Ovary (tissue), 9 donors: ENCODE measurements around the gene DDX18. TPM values are rescaled to one million over a fixed set of nuclear protein-coding genes. Genes with fewer than 3 reads are reported as not detected.
"Not testable (repeated sequence)": the region's sequence is repeated elsewhere in the genome, so short reads cannot be mapped to it uniquely, and the experiment has no call there.

Experiments used
- DNase-seq, 5 donors: peaks; one replicate each; pipeline ENCODE4 v3.0.0-alpha.2; 2019 to 2020
- H3K27ac ChIP-seq, 2 donors: fragments of 200-600 bp; one replicate each; pipeline versions ENCODE4 v1.5.1 to v1.8.0; 2019 to 2022
- H3K27me3 ChIP-seq: fragments of 200-600 bp; one replicate; pipeline ENCODE4 v1.8.0; 2022
- H3K36me3 ChIP-seq: fragments of 200-600 bp; sonication (generic); one replicate; pipeline ENCODE4 v1.5.1; 2019
- H3K4me1 ChIP-seq: one replicate; pipeline ENCODE4 v1.8.1; 2013; ENCODE audit warnings: mild to moderate bottlenecking, moderate library complexity; ENCODE audit not compliant: insufficient read depth
- H3K4me3 ChIP-seq: fragments of 200-600 bp; sonication (generic); one replicate; pipeline ENCODE4 v1.5.1; 2017
- H3K9me3 ChIP-seq, 2 donors: fragments of 200-600 bp in 1 of 2; sonication (generic) in 1 of 2; one replicate each; pipeline versions ENCODE4 v1.5.1 to v1.8.1; 2013 to 2019; ENCODE audit warnings: mild to moderate bottlenecking in 1 of 2, moderate library complexity in 1 of 2
- CTCF ChIP-seq, 3 donors: fragments of 450-650 bp in 2 of 3; fragments of 200-600 bp in 1 of 3; IDR thresholded peaks; one replicate each; pipeline versions ENCODE4 v1.5.1 to v1.8.0; 2016 to 2022; ENCODE audit warnings: antibody characterized with exemption in 3 of 3, mild to moderate bottlenecking in 1 of 3
- EP300 ChIP-seq: sonication (generic); formaldehyde crosslinking; IDR thresholded peaks from one replicate; pipeline ENCODE4 v1.6.1; 2017; ENCODE audit warnings: antibody characterized with exemption
- POLR2A ChIP-seq: fragments of 450-650 bp; IDR thresholded peaks from one replicate; pipeline ENCODE4 v1.6.1; 2017; ENCODE audit warnings: antibody characterized with exemption, mild to moderate bottlenecking, moderate library complexity
- WGBS, 3 donors: extraction: QIAGEN DNeasy Blood & Tissue Kit in 1 of 3; methylation state at CpG; one replicate each; pipeline versions ENCODE4 v1.1.5 to v1.1.7; 2013 to 2017; 5-methylcytosine and 5-hydroxymethylcytosine counted together
- intact Hi-C, 4 donors: fragments of 100-400 bp; cut with DNase I; formaldehyde crosslinking; loops; one replicate each; pipeline versions ENCODE4 v1.11.0 to v1.15.1; 2022 to 2023
- polyA plus RNA-seq, 2 donors: library from polyadenylated mRNA; stranded (reverse); fragments of 200-250 nt in 1 of 2; fragments of 350-450 nt in 1 of 2; fragmentation: Illumina TruSeq in 1 of 2; extraction: RNeasy Lipid Tissue Mini Kit (QIAGEN cat#74804) in 1 of 2; gene quantifications; one replicate each; pipeline ENCODE4 v1.2.3, GENCODE V29; 2013 to 2014
- total RNA-seq, 7 donors: library from RNA; depleted of rRNA in 2 of 7; stranded (reverse); fragments of >200 nt in 2 of 7; fragmentation: NEBNext Ultra II Directional in 3 of 7; extraction: Animal tissue kit (Norgen Biotek cat#: 25700) in 3 of 7; gene quantifications; one replicate each; pipeline versions ENCODE4 v1.1.0 to v1.2.4, GENCODE V29; 2016 to 2023
- donor health status: DM: no; HTN: no; CAD: no; lungs with moderate emphysema.
- donor health status: DM: no; HTN: no; CAD: no.
- donor health status: Bipolar disorder and iron deficiency.
- donor health status: DM: yes; HTN: yes; CAD: no.
- donor health status: DM: no; HTN: no; CAD: no.
- donor health status: DM: yes; HTN: yes; CAD: no.

The DDX18 gene
- total and polyA plus RNA-seq, 9 donors: 24.3 to 65.0 (median 48.9) TPM

- H3K4me1 ChIP-seq: no peaks in the 10 kb centered on the region
- no peak for DNase-seq
- intact Hi-C loops: no loop called here
- TF ChIP-seq CTCF (IDR thresholded peaks at IDR 0.05) (no peak), POLR2A (no peak), EP300 (no peak)
- H3K9me3 ChIP-seq: no peaks in the 10 kb centered on the region
- H3K4me3 ChIP-seq: no peak overlapping the region
- 56 to 68% (median 62%) methylated on average over 2 of the region's 2 CpGs for WGBS, 3 donors
- H3K27me3 ChIP-seq: no peaks in the 10 kb centered on the region
- H3K36me3 ChIP-seq: no peaks in the 10 kb centered on the region
- H3K27ac ChIP-seq: no peak overlapping the region
Measured at GRCh38 chr2:117794668-117795067, 19.8 kb upstream of the DDX18 start.

- H3K4me1 ChIP-seq: no peaks in the 10 kb centered on the region
- intact Hi-C loops: no loop called here
- no peaks in the 10 kb centered on the region for H3K27me3 ChIP-seq
- no peak overlapping the region for H3K4me3 ChIP-seq
- no peaks in the 10 kb centered on the region for H3K9me3 ChIP-seq
- no peak for DNase-seq
- H3K27ac ChIP-seq: no peak overlapping the region
- TF ChIP-seq EP300 (no peak), CTCF (IDR thresholded peaks at IDR 0.05) (no peak), POLR2A (no peak)
- no peaks in the 10 kb centered on the region for H3K36me3 ChIP-seq
Measured at GRCh38 chr2:117801826-117802225, 12.7 kb upstream of the DDX18 start.

GRCh38 chr2:117803644-117804325 is 10.7 kb upstream of the DDX18 start:
- DNase-seq, intact Hi-C loops, H3K9me3 ChIP-seq, H3K4me3 ChIP-seq, H3K4me1 ChIP-seq, H3K27ac ChIP-seq, H3K27me3 ChIP-seq, H3K36me3 ChIP-seq: not testable (repeated sequence)
- 42 to 54% (median 43%) methylated on average over 28 to 32 of the region's 35 CpGs for WGBS, 3 donors

- TF ChIP-seq POLR2A (no peak), CTCF (IDR thresholded peaks at IDR 0.05) (no peak), EP300 (no peak)
- Histone ChIP-seq H3K36me3 (no peaks in the 10 kb centered on the region), H3K4me1 (peaks cover 2% of the 10 kb centered on the region), H3K27ac (no peak overlapping the region), H3K27me3 (no peaks in the 10 kb centered on the region), H3K9me3 (no peaks in the 10 kb centered on the region), H3K4me3 (no peak overlapping the region)
- DNase-seq: no peak
- intact Hi-C loops: no loop called here
- 60 to 63% (median 62%) methylated on average over 4 of the region's 4 CpGs for WGBS, 3 donors
Measured at GRCh38 chr2:117812443-117812842, 2.0 kb upstream of the DDX18 start.

- Histone ChIP-seq H3K4me1 (peaks cover 2% of the 10 kb centered on the region), H3K27ac (no peak overlapping the region), H3K27me3 (no peaks in the 10 kb centered on the region), H3K4me3 (peak overlapping the region; percentile 57), H3K36me3 (no peaks in the 10 kb centered on the region), H3K9me3 (no peaks in the 10 kb centered on the region)
- TF ChIP-seq POLR2A (no peak), EP300 (no peak), CTCF (IDR thresholded peaks at IDR 0.05) (no peak)
- no peak for DNase-seq
- 88 to 90% (median 88%) methylated on average over 3 of the region's 3 CpGs for WGBS, 3 donors
- intact Hi-C loops: no loop called here
Measured at GRCh38 chr2:117815946-117816345, 1.5 kb downstream of the DDX18 start.
